ENCODE data around the gene WAC.
A peak's percentile ranks its signal among the peaks of the same experiment; 100 is the strongest.

WAC gene

DNA sequence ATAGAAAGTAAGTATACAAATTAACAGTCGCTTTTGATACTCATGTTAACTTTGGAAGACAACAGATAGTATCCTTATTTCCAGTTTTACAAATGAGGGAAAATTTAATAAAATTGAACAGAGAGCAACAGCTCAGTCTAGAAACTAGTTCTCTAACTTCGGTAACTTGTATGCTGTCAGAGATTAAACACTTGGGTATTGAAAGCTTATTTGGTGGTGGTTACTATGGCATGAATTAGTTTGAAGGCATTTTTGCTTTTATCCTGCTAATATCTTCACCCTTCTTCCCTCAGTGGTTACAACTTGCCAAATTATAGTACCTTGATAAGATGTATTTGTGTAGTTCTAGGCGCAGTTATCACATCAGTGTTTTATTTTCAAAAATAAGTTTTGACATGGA, 7.2 kb downstream of the WAC start:
- Histone ChIP-seq H4K20me1 (peaks cover 90 to 100% (median 100%) of the 10 kb centered on the region in 11 experiments), H3K27ac (no peak overlapping the region), H3K36me3 (peaks cover 94 to 100% (median 100%) of the 10 kb centered on the region in 11 experiments)

DNA sequence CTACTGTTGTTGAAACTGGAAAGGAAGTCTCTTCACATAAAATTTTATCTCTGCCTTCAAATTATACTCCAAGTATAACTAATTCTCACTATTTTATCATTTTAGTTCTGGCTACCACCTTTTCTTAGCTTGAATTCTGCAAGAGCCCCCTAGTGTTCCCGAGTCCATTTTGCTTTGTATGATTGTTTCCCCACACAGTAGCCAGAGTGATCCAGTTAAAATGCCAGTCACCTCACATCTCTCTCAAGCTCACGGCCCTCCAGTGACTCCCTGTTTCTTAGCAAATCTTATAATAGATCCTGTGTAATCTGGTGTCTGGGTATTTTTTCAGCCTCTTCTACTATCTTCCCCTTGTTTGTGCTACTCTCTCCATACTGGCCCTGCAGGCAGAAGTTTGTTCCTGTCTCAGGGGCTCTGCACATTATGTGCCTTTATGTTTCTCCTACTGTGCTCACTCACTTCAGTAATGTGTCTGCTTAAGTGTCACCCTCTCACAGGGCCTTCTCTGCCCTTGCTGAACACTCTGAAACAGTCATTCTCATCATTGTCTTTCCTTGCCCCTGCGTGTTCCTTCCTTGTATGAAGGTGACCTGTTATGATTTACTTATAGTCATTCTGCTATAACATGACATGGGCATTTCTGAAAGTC, 8.9 kb downstream of the WAC start:
- Histone ChIP-seq H3K9me3 (replicated peaks in 1 of 11) (no peaks in the 10 kb centered on the region), H3K27ac (0 out of 22 replicates have a peak overlapping the region, but pooled peaks of 1 of the 11 experiments have one; percentile 31), H3K4me3 (no peak overlapping the region), H3K4me1 (peaks cover 0 to 63% (median 6%) of the 10 kb centered on the region in 10 experiments; a peak in 10 of 20 replicates), H4K20me1 (peaks cover 89 to 100% (median 100%) of the 10 kb centered on the region in 11 experiments), H3K27me3 (no peaks in the 10 kb centered on the region), H3K4me2 (no peak overlapping the region), H3K9ac (peak overlapping the region in 2 of 11 experiments; percentile 1 to 30; a peak in 1 of 22 replicates), H3K36me3 (peaks cover 89 to 100% (median 97%) of the 10 kb centered on the region in 11 experiments)
- TF ChIP-seq Cebpa-rat (IDR thresholded peaks at IDR 0.05) = no peak

More for the DNA sequence above, 7.2 kb downstream of the WAC start:
- Histone ChIP-seq H3K4me3 (no peak overlapping the region), H3K9ac (no peak overlapping the region), H3K4me2 (no peak overlapping the region), H3K4me1 (peaks cover 5 to 70% (median 15%) of the 10 kb centered on the region in 10 experiments; a peak in 19 of 20 replicates), H3K9me3 (replicated peaks in 1 of 11) (no peaks in the 10 kb centered on the region), H3K27me3 (no peaks in the 10 kb centered on the region)
- TF ChIP-seq Cebpa-rat (IDR thresholded peaks at IDR 0.05) = no peak

DNA sequence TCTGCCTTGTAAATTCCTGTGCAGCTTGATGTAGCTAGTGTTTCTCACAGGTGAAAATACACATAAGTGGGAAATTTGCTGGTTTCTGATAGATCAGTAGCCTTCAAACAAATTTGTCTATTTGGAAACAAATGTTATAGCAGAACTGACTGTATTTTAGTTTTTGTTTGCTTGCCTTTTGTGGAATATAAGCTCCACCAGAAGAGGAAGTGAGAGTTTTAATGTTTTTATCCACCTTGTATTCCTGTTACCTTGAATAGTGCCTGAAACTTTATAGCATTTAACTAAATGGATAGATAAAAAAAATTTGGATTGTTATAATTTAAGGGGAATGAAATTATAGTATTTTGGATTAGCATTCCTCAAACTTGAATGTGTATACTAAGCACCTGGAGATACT, 9.8 kb downstream of the WAC start:
- no peak for TF ChIP-seq Cebpa-rat (IDR thresholded peaks at IDR 0.05)
- Histone ChIP-seq H3K4me1 (peaks cover 0 to 55% (median 6%) of the 10 kb centered on the region in 10 experiments; a peak in 9 of 20 replicates), H3K4me2 (no peak overlapping the region), H3K36me3 (peaks cover 89 to 100% (median 97%) of the 10 kb centered on the region in 11 experiments), H4K20me1 (peaks cover 90 to 100% (median 100%) of the 10 kb centered on the region in 11 experiments), H3K9me3 (replicated peaks in 1 of 11) (no peaks in the 10 kb centered on the region), H3K27me3 (no peaks in the 10 kb centered on the region), H3K27ac (no peak overlapping the region), H3K4me3 (no peak overlapping the region), H3K9ac (no peak overlapping the region)

DNA sequence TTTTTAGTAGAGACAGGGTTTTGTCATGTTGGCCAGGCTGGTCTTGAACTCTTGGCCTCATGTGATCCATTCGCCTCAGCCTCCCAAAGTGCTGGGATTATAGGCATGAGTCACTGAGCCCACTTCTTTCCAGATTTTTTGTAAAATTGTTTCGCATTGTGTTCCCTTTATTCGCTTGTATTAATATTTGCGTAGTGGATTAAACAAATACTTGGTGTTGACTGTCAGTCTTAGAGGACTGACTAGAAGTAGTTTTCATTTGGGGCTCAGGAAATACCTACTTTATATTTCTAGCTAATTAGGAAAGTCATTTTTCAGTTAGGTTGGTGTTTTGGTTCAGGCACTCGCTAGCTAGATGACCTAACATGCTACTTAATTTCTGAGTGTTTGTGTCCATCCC, 11.1 kb downstream of the WAC start:
- H3K9ac ChIP-seq = no peak overlapping the region
- H3K4me2 ChIP-seq = no peak overlapping the region
- no peaks in the 10 kb centered on the region for H3K9me3 ChIP-seq (replicated peaks in 1 of 11)
- H4K20me1 ChIP-seq = peaks cover 95 to 100% (median 100%) of the 10 kb centered on the region in 11 experiments
- H3K36me3 ChIP-seq = peaks cover 89 to 100% (median 97%) of the 10 kb centered on the region in 11 experiments
- TF ChIP-seq Cebpa-rat (IDR thresholded peaks at IDR 0.05) = no peak
- peaks cover 0 to 61% (median 6%) of the 10 kb centered on the region in 10 experiments; a peak in 8 of 20 replicates for H3K4me1 ChIP-seq
- H3K4me3 ChIP-seq = no peak overlapping the region
- no peak overlapping the region for H3K27ac ChIP-seq
- H3K27me3 ChIP-seq = no peaks in the 10 kb centered on the region

DNA sequence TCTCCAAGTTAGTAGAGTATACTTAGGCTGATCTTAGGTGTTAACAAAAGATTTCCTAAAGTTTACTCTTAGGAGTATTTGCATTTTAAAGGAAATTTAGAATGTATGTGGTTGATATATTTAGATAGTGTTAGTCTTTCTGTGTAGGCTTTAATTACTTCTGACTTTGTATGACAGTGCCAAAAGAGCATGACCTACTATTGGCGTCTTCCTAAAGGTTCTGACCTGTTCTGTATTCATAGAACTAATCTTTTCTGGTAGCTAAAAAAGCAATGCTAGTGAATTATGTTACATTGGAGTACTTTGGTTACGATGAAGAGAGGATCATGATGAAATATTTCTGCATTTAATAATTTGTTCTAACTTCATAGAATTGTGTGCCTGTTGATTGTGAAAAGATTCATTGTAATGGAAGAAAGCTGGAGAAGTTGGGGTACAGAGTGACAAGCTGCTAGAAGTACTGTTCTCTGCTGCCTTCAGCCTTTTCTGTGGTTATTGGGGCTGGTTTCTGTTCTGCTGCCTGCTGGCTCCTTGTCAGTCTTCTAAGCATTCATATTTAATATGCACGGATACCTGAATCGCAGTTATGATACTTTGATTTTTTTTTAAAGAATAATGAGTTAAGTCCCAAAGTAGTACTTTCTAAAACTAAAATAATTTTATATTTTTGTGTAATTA, 13.2 kb downstream of the WAC start:
- Histone ChIP-seq H4K20me1 (peaks cover 96 to 100% (median 100%) of the 10 kb centered on the region in 11 experiments), H3K4me2 (no peak overlapping the region; a peak in 1 of 22 replicates), H3K36me3 (peaks cover 89 to 100% (median 97%) of the 10 kb centered on the region in 11 experiments)

DNA sequence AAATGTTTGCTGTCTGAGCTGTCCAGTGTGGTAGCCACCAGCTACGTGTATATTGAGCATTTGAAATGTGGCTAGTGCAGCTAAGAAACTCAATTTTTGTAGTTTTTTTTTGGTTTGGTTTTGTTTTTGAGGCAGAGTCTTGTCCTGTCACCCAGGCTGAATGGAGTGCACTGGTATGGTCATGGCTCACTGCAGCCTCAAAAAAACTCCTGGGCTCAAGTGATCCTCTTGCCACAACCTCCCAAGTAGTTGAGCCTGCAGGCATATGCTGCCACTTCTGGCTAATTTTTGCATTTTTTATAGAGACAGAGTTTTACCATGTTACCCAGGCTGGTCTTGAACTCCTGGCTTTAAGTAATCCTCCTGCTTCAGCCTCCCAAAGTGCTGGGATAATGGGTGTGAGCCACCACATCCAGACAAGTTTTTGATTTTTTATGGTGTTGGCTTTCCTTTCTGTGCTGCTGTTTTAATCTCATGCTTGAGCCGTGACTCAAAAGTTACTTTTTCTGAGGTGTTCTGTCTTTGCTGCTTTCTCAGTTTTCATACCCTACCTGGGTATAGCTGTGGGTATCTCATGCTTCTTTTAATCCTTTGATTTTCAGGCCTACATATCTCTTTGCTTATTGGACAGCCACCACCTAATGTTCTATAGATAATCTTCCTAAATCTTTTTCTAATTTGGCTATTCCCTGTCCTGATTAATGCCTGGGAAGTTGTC, 16.0 kb downstream of the WAC start:
- H4K20me1 ChIP-seq = peaks cover 95 to 100% (median 100%) of the 10 kb centered on the region in 11 experiments
- no peak overlapping the region for H3K27ac ChIP-seq
- H3K36me3 ChIP-seq = peaks cover 90 to 100% (median 94%) of the 10 kb centered on the region in 11 experiments
- no peaks in the 10 kb centered on the region for H3K9me3 ChIP-seq (replicated peaks in 1 of 11)
- no peak for TF ChIP-seq Cebpa-rat (IDR thresholded peaks at IDR 0.05)
- no peaks in the 10 kb centered on the region for H3K27me3 ChIP-seq
- peak overlapping the region in 1 of 11 experiments; percentile 45; a peak in 1 of 22 replicates for H3K9ac ChIP-seq
- H3K4me2 ChIP-seq = no peak overlapping the region
- no peak overlapping the region for H3K4me3 ChIP-seq
- peaks cover 0 to 74% (median 7%) of the 10 kb centered on the region in 10 experiments; a peak in 13 of 20 replicates for H3K4me1 ChIP-seq

More for the DNA sequence above, 13.2 kb downstream of the WAC start:
- no peak overlapping the region for H3K4me3 ChIP-seq
- no peak overlapping the region for H3K27ac ChIP-seq
- H3K27me3 ChIP-seq = no peaks in the 10 kb centered on the region
- H3K4me1 ChIP-seq = peaks cover 0 to 66% (median 5%) of the 10 kb centered on the region in 10 experiments; a peak in 8 of 20 replicates
- H3K9ac ChIP-seq = no peak overlapping the region
- TF ChIP-seq Cebpa-rat (IDR thresholded peaks at IDR 0.05) = no peak
- no peaks in the 10 kb centered on the region for H3K9me3 ChIP-seq (replicated peaks in 1 of 11)

DNA sequence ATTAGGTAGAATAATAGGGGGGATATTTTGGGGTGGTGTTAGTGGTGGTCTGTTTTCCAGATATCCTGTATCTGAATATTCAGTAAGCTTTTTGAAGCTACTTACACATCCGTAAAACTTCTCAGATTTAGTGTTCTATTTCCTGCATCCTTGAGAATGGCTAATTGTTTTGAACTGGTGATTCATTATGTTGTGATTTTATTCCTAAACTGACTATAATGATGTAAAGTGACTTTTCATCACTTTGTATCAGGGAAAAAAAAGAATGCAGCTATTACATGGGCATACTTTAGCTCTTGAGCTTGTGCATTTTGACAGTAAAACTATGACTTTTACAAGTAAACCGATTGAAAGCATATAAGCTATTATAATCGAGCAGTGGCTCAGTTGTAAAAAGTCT, 18.2 kb downstream of the WAC start:
- Histone ChIP-seq H3K36me3 (peaks cover 90 to 100% (median 96%) of the 10 kb centered on the region in 11 experiments), H3K4me3 (no peak overlapping the region), H3K9me3 (replicated peaks in 1 of 11) (no peaks in the 10 kb centered on the region), H3K27ac (no peak overlapping the region), H4K20me1 (peaks cover 95 to 100% (median 100%) of the 10 kb centered on the region in 11 experiments), H3K9ac (0 out of 22 replicates have a peak overlapping the region, but pooled peaks of 1 of the 11 experiments have one; percentile 28), H3K4me2 (no peak overlapping the region), H3K4me1 (peaks cover 6 to 76% (median 16%) of the 10 kb centered on the region in 10 experiments; a peak in 15 of 20 replicates), H3K27me3 (no peaks in the 10 kb centered on the region)
- TF ChIP-seq Cebpa-rat (IDR thresholded peaks at IDR 0.05) = no peak

DNA sequence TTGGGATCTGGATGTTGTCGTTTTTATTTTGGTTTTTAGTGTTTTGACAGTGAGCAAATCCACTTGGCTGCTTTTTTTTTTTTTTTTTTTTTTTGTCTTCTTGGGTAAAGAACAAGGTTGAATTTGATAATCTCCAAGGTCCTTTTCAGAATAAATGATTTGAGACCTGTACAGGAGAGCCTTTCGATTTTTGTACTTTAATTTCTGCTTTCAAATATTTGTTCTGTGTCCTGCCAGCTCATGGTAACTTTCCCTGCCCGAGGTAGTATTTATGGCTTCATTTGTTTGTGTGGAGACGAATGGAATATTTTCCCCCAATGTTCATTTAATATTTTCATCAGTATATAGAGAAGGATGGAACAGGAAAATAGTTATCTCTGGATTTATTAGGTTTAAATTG, 19.9 kb downstream of the WAC start:
- Histone ChIP-seq H3K27me3 (no peaks in the 10 kb centered on the region), H3K4me2 (0 out of 22 replicates have a peak overlapping the region, but pooled peaks of 1 of the 11 experiments have one; percentile 14), H3K36me3 (peaks cover 94 to 100% (median 100%) of the 10 kb centered on the region in 11 experiments), H3K4me1 (peaks cover 6 to 92% (median 16%) of the 10 kb centered on the region in 10 experiments; a peak in 18 of 20 replicates), H3K9ac (no peak overlapping the region), H4K20me1 (peaks cover 99 to 100% (median 100%) of the 10 kb centered on the region in 11 experiments), H3K27ac (no peak overlapping the region), H3K9me3 (replicated peaks in 1 of 11) (no peaks in the 10 kb centered on the region), H3K4me3 (no peak overlapping the region)
- no peak for TF ChIP-seq Cebpa-rat (IDR thresholded peaks at IDR 0.05)
